HTR-8/SVneo (cell line): ENCODE data around the gene POLR3C.
"Not testable (repeated sequence)": the region's sequence is repeated elsewhere in the genome, so short reads cannot be mapped to it uniquely, and the experiment has no call there.

Experiments used
- DNase-seq: peaks from one replicate; pipeline ENCODE4 v3.0.0; 2011; ENCODE audit warnings: low spot score, mixed read lengths; ENCODE audit not compliant: insufficient read length
- FAIRE-seq: peaks from 2 replicates; lab custom pipeline; 2011; peaks lifted over from hg19 to GRCh38; lab: Jason Lieb, UNC

The POLR3C gene, protein sequence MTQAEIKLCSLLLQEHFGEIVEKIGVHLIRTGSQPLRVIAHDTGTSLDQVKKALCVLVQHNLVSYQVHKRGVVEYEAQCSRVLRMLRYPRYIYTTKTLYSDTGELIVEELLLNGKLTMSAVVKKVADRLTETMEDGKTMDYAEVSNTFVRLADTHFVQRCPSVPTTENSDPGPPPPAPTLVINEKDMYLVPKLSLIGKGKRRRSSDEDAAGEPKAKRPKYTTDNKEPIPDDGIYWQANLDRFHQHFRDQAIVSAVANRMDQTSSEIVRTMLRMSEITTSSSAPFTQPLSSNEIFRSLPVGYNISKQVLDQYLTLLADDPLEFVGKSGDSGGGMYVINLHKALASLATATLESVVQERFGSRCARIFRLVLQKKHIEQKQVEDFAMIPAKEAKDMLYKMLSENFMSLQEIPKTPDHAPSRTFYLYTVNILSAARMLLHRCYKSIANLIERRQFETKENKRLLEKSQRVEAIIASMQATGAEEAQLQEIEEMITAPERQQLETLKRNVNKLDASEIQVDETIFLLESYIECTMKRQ

DNA sequence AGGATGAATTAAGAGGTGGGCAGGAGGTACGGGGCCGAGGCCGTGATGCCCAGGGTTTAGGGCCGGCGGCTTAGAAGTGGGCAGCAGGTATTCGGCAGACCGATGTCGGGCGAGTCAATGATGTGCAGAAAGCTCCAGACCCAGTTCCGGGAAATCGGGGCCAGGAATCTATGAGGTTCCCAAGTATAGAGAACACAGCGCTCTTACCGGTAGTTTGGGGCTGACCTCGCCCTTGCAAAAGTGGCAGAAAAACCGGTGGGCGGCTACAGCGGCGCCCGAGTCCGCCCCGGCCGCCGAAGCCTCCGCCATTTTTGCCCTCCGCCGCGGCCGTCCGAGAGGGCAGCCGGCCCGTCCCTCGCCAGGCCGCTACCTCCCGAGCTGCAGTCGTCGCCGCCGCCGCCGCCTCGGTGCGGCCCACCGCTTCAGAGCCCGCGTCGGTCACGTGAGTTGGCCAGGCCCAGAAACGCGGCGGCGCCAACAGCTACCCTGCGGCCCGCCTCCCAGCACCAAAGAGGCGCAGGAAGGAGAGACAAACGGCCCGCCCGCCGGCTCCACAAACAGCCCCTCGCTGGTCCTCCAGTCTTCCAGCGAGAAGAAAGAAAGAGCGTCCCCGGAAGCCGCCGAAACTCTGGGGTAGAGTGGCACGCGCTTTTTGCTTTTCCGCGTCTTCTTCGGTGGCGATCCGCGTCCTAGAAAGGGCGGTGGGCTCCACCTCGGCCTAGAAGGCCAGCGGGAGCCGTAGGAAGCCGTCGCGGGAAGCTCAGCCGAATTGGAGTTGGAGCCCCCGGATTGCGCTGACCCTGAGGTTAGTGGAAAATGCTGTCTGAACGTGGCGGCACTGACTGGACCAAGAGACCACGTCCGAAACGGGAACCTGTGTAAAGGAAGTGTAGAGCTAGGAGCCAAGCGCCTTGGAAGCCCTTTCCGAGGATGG lies at the start of gene POLR3C, which contains the start of gene RNF115:
POLR3C (plus strand) TSS at position 636 of the 934 bp plus-strand sequence. CDS start 1,577 bp downstream, outside the sequence.
RNF115 (minus strand) TSS at position 531 of the 934 bp plus-strand sequence; CDS start at position 309, 222 bp downstream.
- peak; percentile 74 for DNase-seq
- FAIRE-seq, result no peak

DNA sequence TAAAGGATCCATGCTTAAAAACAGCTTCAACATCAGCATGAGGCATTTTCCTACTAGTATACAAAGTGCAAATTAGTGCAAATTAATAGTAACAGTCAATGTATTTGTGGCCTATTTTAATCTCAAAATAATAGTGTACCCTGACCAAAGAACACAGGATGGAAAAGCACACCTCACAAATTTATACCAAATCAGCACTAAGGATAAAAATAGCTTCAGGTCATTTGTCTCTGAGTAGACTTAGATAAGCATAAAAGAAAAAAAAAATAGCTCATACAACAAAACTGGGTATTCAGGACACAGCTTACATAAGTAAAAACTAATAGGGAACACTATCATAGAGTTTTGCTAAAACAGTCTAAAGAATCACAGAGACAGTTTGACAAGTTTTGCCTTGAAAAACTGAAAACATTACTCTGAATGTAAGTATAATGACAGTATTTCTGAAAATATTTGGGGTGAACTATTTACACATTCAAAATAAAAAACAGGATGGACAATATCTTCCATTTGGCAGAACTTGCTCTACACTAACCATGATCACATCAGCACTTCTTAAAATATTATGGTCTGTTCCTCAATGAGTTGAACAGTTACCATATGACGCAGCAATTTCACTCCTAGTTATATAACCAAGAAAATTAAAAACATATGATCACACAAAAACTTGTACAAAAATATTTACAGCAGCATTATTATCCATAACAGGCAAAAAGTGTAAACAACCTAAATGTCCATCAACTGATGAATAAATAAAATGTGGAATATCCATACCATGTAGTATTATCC lies 46.4 kb upstream of the POLR3C start:
- FAIRE-seq (no peak), DNase-seq (no peak)

DNA sequence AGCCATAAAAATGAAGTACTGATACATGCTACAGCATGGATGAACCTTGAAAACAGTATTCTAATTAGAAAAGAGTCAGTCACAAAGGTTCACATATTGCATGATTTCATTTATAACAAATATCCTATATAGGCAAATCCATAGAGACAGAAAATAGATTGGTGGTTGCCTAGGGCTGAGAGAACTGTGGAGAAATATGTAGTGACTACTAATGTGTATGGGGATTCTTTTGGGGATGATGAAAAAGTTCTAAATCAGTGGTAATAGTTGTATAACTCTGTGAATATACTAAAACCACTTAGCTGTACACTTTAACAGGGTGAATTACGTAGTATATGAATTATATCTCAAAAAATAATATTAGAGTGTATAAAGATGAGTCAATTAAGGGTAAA lies 45.9 kb upstream of the POLR3C start:
- DNase-seq (no peak), FAIRE-seq (no peak)

DNA sequence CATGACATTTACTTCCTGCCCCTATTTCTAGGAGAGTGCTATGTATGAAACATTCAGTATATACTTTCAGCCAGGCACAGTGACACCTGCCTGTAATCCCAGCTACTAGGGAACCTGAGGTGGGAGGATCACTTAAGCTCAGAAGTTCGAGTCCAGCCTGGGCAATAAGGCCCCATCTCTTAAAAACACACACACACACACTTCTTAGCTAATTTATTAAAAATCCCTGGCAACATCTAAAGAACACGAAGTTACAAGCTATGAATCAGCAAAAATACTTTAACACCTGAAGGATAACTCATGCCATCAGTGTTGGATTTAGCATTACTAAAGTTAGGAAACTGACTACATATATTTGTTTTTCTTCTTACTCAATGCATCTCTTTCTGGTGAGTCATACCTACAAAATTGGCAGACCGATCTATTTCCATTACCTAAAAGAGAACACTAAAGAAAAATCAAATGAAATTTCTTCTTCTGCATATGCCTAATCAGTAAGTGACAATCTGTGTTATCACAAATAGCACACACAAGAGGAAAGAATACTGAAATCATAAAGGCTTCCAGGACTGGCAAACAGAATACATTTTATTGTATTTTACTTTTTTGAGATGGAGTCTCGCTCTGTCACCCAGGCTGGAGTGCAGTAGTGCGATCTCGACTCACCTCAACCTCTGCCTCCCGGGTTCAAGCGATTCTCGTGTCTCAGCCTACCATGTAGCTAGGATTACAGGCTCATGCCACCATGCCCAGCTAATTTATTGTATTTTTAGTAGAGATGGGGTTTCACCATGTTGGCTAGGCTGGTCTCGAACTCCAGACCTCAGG lies 41.5 kb upstream of the POLR3C start:
- FAIRE-seq (no peak), DNase-seq (peak; percentile 37)

DNA sequence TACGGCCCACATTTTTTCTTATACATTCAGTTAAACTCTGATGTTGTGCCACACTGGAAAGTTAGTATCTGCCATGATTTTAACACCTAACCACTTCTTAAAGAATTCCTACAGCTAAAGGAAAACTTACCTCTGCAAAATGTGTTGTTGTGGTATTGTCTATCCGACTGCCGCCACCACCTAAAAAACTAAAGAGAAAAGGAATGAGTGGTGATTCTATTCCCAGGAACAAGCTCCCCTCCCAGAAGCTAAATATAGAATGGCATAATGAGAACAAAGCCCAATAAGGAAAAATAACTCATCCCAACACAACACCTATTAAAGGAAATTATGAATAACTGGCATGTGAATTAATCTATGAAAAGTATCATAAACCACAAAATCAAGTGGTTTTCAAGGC lies 39.6 kb upstream of the POLR3C start:
- FAIRE-seq, result no peak

DNA sequence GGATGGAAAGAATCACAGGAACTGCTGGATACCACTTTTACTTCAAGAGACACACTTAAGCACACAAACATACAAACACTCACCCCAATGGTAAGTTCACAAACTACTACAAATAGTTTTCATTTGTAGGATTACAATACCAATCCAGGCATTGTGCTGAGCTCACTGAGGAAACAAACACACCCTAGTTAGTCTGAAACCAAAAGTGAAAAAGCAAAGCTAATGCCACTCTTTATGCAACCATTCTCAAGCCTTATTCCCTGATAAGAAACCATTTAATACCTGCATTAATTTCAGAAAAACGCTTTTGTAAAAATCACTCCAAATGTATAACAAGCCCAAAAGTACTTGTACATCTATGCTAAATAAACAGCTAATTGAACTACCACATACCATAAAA lies 38.5 kb upstream of the POLR3C start:
- no peak for FAIRE-seq
- no peak for DNase-seq

More for the DNA sequence above, 39.6 kb upstream of the POLR3C start:
- no peak for DNase-seq

DNA sequence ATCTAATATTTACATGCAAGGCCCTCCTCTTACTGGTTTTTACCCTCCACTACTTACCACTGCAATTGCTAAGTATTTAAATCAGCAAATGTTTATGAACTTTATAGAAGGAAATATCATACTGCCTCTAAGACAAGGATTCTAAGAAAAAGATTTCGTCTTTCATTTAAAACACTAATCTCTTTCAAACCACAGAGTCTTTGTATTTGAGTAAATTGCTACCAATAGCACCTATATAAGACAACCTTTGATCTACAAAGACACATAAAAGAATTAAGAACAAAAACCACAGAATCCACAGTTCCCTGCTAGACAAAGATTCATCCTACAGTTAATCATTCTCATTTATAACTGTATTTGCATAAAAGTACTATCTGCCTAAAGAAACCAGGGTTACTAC lies 37.7 kb upstream of the POLR3C start:
- DNase-seq, result no peak
- FAIRE-seq, result no peak

DNA sequence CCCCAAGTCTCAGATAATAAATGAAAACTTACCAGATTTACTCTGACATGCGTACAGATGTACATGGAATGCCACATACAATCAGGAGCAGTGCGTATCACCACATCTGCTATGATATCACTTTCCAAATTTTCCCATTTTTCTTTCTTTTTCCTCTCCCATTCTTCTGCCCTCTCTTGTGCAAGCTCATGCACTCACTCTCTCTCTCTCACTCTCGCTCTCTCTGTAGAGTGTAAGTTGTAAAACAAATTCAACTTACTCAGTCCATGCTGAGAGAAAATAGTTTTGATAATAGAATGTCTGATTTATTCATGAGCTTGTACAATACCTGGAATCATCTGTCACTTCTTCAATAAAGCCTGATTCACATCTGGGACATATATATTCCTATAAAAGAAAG lies 35.4 kb upstream of the POLR3C start:
- FAIRE-seq, result no peak
- no peak for DNase-seq

GRCh38 chr1:145791860-145792259 lies 32.1 kb upstream of the POLR3C start:
- DNase-seq, FAIRE-seq: not testable (repeated sequence)

- no peak for FAIRE-seq
- DNase-seq, result no peak
Measured at GRCh38 chr1:145792484-145792883, 31.5 kb upstream of the POLR3C start.

GRCh38 chr1:145795257-145795881 lies 28.6 kb upstream of the POLR3C start:
- DNase-seq, result no peak

DNA sequence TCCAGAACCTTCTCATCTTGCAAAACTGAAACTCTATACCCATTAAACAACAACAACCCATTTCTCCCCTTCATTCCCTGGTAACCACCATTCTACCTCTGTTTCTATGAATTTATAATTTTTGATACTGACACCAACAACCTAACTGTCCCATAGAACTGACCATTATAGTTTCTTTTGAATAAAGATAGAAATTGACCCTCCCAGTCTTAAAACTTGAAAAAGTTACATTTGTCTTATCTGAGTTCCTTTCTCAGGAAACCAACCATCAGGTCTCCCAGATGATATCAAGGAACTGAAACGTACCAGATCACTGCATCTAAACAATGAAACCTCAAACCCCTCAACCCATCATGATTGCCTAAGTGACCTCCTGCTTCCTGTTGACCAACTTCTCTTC lies 27.2 kb upstream of the POLR3C start:
- DNase-seq (no peak), FAIRE-seq (no peak)

More at GRCh38 chr1:145795257-145795881, 28.6 kb upstream of the POLR3C start:
- FAIRE-seq, result no peak

GRCh38 chr1:145799806-145800205 lies 24.2 kb upstream of the POLR3C start:
- DNase-seq, result no peak
- no peak for FAIRE-seq

- no peak for DNase-seq
- FAIRE-seq, result no peak
Measured at GRCh38 chr1:145804235-145805045, 19.6 kb upstream of the POLR3C start.

- no peak for FAIRE-seq
- no peak for DNase-seq
Measured at GRCh38 chr1:145805057-145805456, 18.9 kb upstream of the POLR3C start.

GRCh38 chr1:145806408-145806807 lies 17.6 kb upstream of the POLR3C start:
- no peak for FAIRE-seq

GRCh38 chr1:145806844-145807243 lies 17.2 kb upstream of the POLR3C start:
- DNase-seq, result no peak
- no peak for FAIRE-seq

More at GRCh38 chr1:145806408-145806807, 17.6 kb upstream of the POLR3C start:
- no peak for DNase-seq
